Measurements from ENCODE around the gene SRGAP2B.
"Not testable (repeated sequence)": the region's sequence is repeated elsewhere in the genome, so short reads cannot be mapped to it uniquely, and the experiment has no call there.

SRGAP2B gene

GRCh38 chr1:144941710-144942109 lies 153.4 kb downstream of the SRGAP2B start:
- not testable (repeated sequence) for H3K27me3 ChIP-seq (ENCODE audit: insufficient read depth, low read length); H3K4me3 ChIP-seq (ENCODE audit: low read depth, low read length, poor library complexity, severe bottlenecking); H3K36me3 ChIP-seq (ENCODE audit: insufficient read depth, low read length); H3K4me2 ChIP-seq (ENCODE audit: low read length); H2AFZ ChIP-seq (ENCODE audit: low read length); H3K79me2 ChIP-seq (ENCODE audit: insufficient read depth, low read length); H3F3A ChIP-seq (ENCODE audit: insufficient read depth, low read length); H3K9me2 ChIP-seq (ENCODE audit: low read depth, low read length); H3K9me3 ChIP-seq (ENCODE audit: low read length); H3K4me1 ChIP-seq (ENCODE audit: insufficient read depth, low read length, severe bottlenecking); H3K9ac ChIP-seq (ENCODE audit: low read length); H4K20me1 ChIP-seq (ENCODE audit: insufficient read depth, low read length); H3K27ac ChIP-seq (ENCODE audit: low read depth, low read length, poor library complexity, severe bottlenecking)

DNA sequence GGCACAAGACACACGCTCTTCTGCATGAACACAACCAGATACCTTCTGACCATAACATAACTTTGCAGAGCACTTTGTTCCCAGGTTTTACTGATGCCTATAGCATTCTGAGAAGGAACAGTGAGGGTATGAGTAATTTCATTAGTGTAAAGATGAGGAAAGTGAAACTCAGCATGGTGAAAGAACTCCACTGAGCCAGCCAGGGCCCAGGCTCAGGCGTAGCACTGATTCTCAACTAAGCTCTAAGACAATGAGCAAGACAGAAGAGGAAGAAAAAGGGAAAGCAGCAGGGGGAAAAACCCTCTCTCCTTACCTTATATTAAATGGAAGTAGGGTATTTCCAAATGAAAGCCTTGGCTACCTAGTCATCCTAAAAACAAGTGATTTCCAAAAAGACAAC lies 155.1 kb downstream of the SRGAP2B start:
- H2AFZ ChIP-seq (ENCODE audit: low read length); H3K27me3 ChIP-seq (ENCODE audit: insufficient read depth, low read length); H3K4me3 ChIP-seq (ENCODE audit: low read depth, low read length, poor library complexity, severe bottlenecking); H3K4me1 ChIP-seq (ENCODE audit: insufficient read depth, low read length, severe bottlenecking); H3K9me2 ChIP-seq (ENCODE audit: low read depth, low read length); H3K79me2 ChIP-seq (ENCODE audit: insufficient read depth, low read length); H3K4me2 ChIP-seq (ENCODE audit: low read length); H3K36me3 ChIP-seq (ENCODE audit: insufficient read depth, low read length); H3K27ac ChIP-seq (ENCODE audit: low read depth, low read length, poor library complexity, severe bottlenecking); H3F3A ChIP-seq (ENCODE audit: insufficient read depth, low read length); H4K20me1 ChIP-seq (ENCODE audit: insufficient read depth, low read length); H3K9ac ChIP-seq (ENCODE audit: low read length); H3K9me3 ChIP-seq (ENCODE audit: low read length): not testable (repeated sequence)

- not testable (repeated sequence) for H3K27me3 ChIP-seq (ENCODE audit: insufficient read depth, low read length); H2AFZ ChIP-seq (ENCODE audit: low read length); H3K79me2 ChIP-seq (ENCODE audit: insufficient read depth, low read length); H3F3A ChIP-seq (ENCODE audit: insufficient read depth, low read length); H3K9ac ChIP-seq (ENCODE audit: low read length); H3K9me2 ChIP-seq (ENCODE audit: low read depth, low read length); H3K4me1 ChIP-seq (ENCODE audit: insufficient read depth, low read length, severe bottlenecking); H3K4me2 ChIP-seq (ENCODE audit: low read length); H3K4me3 ChIP-seq (ENCODE audit: low read depth, low read length, poor library complexity, severe bottlenecking); H3K36me3 ChIP-seq (ENCODE audit: insufficient read depth, low read length); H3K27ac ChIP-seq (ENCODE audit: low read depth, low read length, poor library complexity, severe bottlenecking); H3K9me3 ChIP-seq (ENCODE audit: low read length); H4K20me1 ChIP-seq (ENCODE audit: insufficient read depth, low read length)
Observed at GRCh38 chr1:144938627-144939026, 156.5 kb downstream of the SRGAP2B start.

- not testable (repeated sequence) for H3K9ac ChIP-seq (ENCODE audit: low read length); H3K4me3 ChIP-seq (ENCODE audit: low read depth, low read length, poor library complexity, severe bottlenecking); H3K4me1 ChIP-seq (ENCODE audit: insufficient read depth, low read length, severe bottlenecking); H3K27me3 ChIP-seq (ENCODE audit: insufficient read depth, low read length); H3K9me3 ChIP-seq (ENCODE audit: low read length); H2AFZ ChIP-seq (ENCODE audit: low read length); H3K36me3 ChIP-seq (ENCODE audit: insufficient read depth, low read length); H3K9me2 ChIP-seq (ENCODE audit: low read depth, low read length); H3K27ac ChIP-seq (ENCODE audit: low read depth, low read length, poor library complexity, severe bottlenecking); H3F3A ChIP-seq (ENCODE audit: insufficient read depth, low read length); H3K4me2 ChIP-seq (ENCODE audit: low read length); H3K79me2 ChIP-seq (ENCODE audit: insufficient read depth, low read length); H4K20me1 ChIP-seq (ENCODE audit: insufficient read depth, low read length)
Observed at GRCh38 chr1:144936186-144936732, 158.9 kb downstream of the SRGAP2B start.

- H4K20me1 ChIP-seq (ENCODE audit: insufficient read depth, low read length); H3K9me3 ChIP-seq (ENCODE audit: low read length); H3K4me1 ChIP-seq (ENCODE audit: insufficient read depth, low read length, severe bottlenecking); H3K9ac ChIP-seq (ENCODE audit: low read length); H2AFZ ChIP-seq (ENCODE audit: low read length); H3K36me3 ChIP-seq (ENCODE audit: insufficient read depth, low read length); H3K79me2 ChIP-seq (ENCODE audit: insufficient read depth, low read length); H3K27ac ChIP-seq (ENCODE audit: low read depth, low read length, poor library complexity, severe bottlenecking); H3K27me3 ChIP-seq (ENCODE audit: insufficient read depth, low read length); H3K9me2 ChIP-seq (ENCODE audit: low read depth, low read length); H3F3A ChIP-seq (ENCODE audit: insufficient read depth, low read length); H3K4me2 ChIP-seq (ENCODE audit: low read length); H3K4me3 ChIP-seq (ENCODE audit: low read depth, low read length, poor library complexity, severe bottlenecking): not testable (repeated sequence)
Observed at GRCh38 chr1:144935310-144935709, 159.8 kb downstream of the SRGAP2B start.

- not testable (repeated sequence) for H3K9me2 ChIP-seq (ENCODE audit: low read depth, low read length); H3K4me3 ChIP-seq (ENCODE audit: low read depth, low read length, poor library complexity, severe bottlenecking); H3K4me1 ChIP-seq (ENCODE audit: insufficient read depth, low read length, severe bottlenecking); H3K27ac ChIP-seq (ENCODE audit: low read depth, low read length, poor library complexity, severe bottlenecking); H4K20me1 ChIP-seq (ENCODE audit: insufficient read depth, low read length); H2AFZ ChIP-seq (ENCODE audit: low read length); H3K27me3 ChIP-seq (ENCODE audit: insufficient read depth, low read length); H3K36me3 ChIP-seq (ENCODE audit: insufficient read depth, low read length); H3K9ac ChIP-seq (ENCODE audit: low read length); H3K9me3 ChIP-seq (ENCODE audit: low read length); H3K4me2 ChIP-seq (ENCODE audit: low read length); H3K79me2 ChIP-seq (ENCODE audit: insufficient read depth, low read length); H3F3A ChIP-seq (ENCODE audit: insufficient read depth, low read length)
Observed at GRCh38 chr1:144933014-144933413, 162.1 kb downstream of the SRGAP2B start.

- not testable (repeated sequence) for H3K9me3 ChIP-seq (ENCODE audit: low read length); H3K36me3 ChIP-seq (ENCODE audit: insufficient read depth, low read length); H3K9me2 ChIP-seq (ENCODE audit: low read depth, low read length); H3K79me2 ChIP-seq (ENCODE audit: insufficient read depth, low read length); H3K9ac ChIP-seq (ENCODE audit: low read length); H3K4me1 ChIP-seq (ENCODE audit: insufficient read depth, low read length, severe bottlenecking); H3K4me2 ChIP-seq (ENCODE audit: low read length); H2AFZ ChIP-seq (ENCODE audit: low read length); H3K27me3 ChIP-seq (ENCODE audit: insufficient read depth, low read length); H3F3A ChIP-seq (ENCODE audit: insufficient read depth, low read length); H3K4me3 ChIP-seq (ENCODE audit: low read depth, low read length, poor library complexity, severe bottlenecking); H4K20me1 ChIP-seq (ENCODE audit: insufficient read depth, low read length); H3K27ac ChIP-seq (ENCODE audit: low read depth, low read length, poor library complexity, severe bottlenecking)
Observed at GRCh38 chr1:144932153-144932552, 163.0 kb downstream of the SRGAP2B start.

GRCh38 chr1:144931553-144931952 lies 163.6 kb downstream of the SRGAP2B start:
- not testable (repeated sequence) for H3K36me3 ChIP-seq (ENCODE audit: insufficient read depth, low read length); H3K27ac ChIP-seq (ENCODE audit: low read depth, low read length, poor library complexity, severe bottlenecking); H3K9me2 ChIP-seq (ENCODE audit: low read depth, low read length); H3K27me3 ChIP-seq (ENCODE audit: insufficient read depth, low read length); H3K9ac ChIP-seq (ENCODE audit: low read length); H3K4me2 ChIP-seq (ENCODE audit: low read length); H3K9me3 ChIP-seq (ENCODE audit: low read length); H3K79me2 ChIP-seq (ENCODE audit: insufficient read depth, low read length); H4K20me1 ChIP-seq (ENCODE audit: insufficient read depth, low read length); H3K4me3 ChIP-seq (ENCODE audit: low read depth, low read length, poor library complexity, severe bottlenecking); H3F3A ChIP-seq (ENCODE audit: insufficient read depth, low read length); H3K4me1 ChIP-seq (ENCODE audit: insufficient read depth, low read length, severe bottlenecking); H2AFZ ChIP-seq (ENCODE audit: low read length)

Measured in OCI-LY1 (cell line).